ENCODE data around the gene EPO. TPM values are rescaled to one million over a fixed set of nuclear protein-coding genes. Genes with fewer than 3 reads are reported as not detected.

EPO gene
- total RNA-seq, 4 donors from 2014 or later = not detected

- no peak for TF ChIP-seq CTCF (IDR thresholded peaks at IDR 0.05; ENCODE audit: low read depth)
Observed at GRCh38 chr7:100699018-100699417, 21.2 kb upstream of the EPO start.

GRCh38 chr7:100705320-100705752 is 14.9 kb upstream of the EPO start:
- TF ChIP-seq CTCF (IDR thresholded peaks at IDR 0.05; ENCODE audit: low read depth) = no peak

GRCh38 chr7:100705753-100706671 is 14.3 kb upstream of the EPO start, which contains the start of gene POP7:
POP7 (plus strand) TSS chr7:100706121; CDS start chr7:100706831, 710 bp downstream.
- peak; percentile 20 for TF ChIP-seq CTCF (IDR thresholded peaks at IDR 0.05; ENCODE audit: low read depth)

- no peak for TF ChIP-seq CTCF (IDR thresholded peaks at IDR 0.05; ENCODE audit: low read depth)
Observed at GRCh38 chr7:100706672-100707311, 13.5 kb upstream of the EPO start.

- TF ChIP-seq CTCF (IDR thresholded peaks at IDR 0.05; ENCODE audit: low read depth) = no peak
Observed at GRCh38 chr7:100708395-100708794, 11.9 kb upstream of the EPO start.

GRCh38 chr7:100710452-100710851 is 9.8 kb upstream of the EPO start:
- TF ChIP-seq CTCF (IDR thresholded peaks at IDR 0.05; ENCODE audit: low read depth) = no peak

- no peak for TF ChIP-seq CTCF (IDR thresholded peaks at IDR 0.05; ENCODE audit: low read depth)
Observed at GRCh38 chr7:100711369-100711768, 8.9 kb upstream of the EPO start.
